HUES48 (cell line): ENCODE measurements around the gene RAET1L.
"Not testable (repeated sequence)": the region's sequence is repeated elsewhere in the genome, so short reads cannot be mapped to it uniquely, and the experiment has no call there.

Source experiments
- H3K27ac ChIP-seq: one replicate; pipeline ENCODE4 v1.7.0; 2013; ENCODE audit warnings: low read depth, low read length, inconsistent platforms
- H3K27me3 ChIP-seq: 2 replicates; pipeline ENCODE4 v1.6.1; 2013; ENCODE audit warnings: mild to moderate bottlenecking, low read length; ENCODE audit not compliant: control insufficient read depth, insufficient read depth
- H3K36me3 ChIP-seq: 2 replicates; pipeline ENCODE4 v1.6.1; 2013; ENCODE audit warnings: low read length; ENCODE audit not compliant: control insufficient read depth, insufficient read depth
- H3K4me1 ChIP-seq: 2 replicates; pipeline ENCODE4 v1.6.1; 2013; ENCODE audit warnings: mild to moderate bottlenecking, low read length; ENCODE audit not compliant: control insufficient read depth, insufficient read depth
- H3K4me3 ChIP-seq: 2 replicates; pipeline ENCODE4 v1.5.1; 2013; ENCODE audit warnings: mild to moderate bottlenecking, low read depth, low read length
- H3K9ac ChIP-seq: 2 replicates; pipeline ENCODE4 v1.6.1; 2013; ENCODE audit warnings: mild to moderate bottlenecking, low read depth, low read length, moderate library complexity
- H3K9me3 ChIP-seq: 2 replicates; pipeline ENCODE4 v1.6.1; 2013; ENCODE audit warnings: low read length; ENCODE audit not compliant: control insufficient read depth, insufficient read depth

RAET1L gene

DNA sequence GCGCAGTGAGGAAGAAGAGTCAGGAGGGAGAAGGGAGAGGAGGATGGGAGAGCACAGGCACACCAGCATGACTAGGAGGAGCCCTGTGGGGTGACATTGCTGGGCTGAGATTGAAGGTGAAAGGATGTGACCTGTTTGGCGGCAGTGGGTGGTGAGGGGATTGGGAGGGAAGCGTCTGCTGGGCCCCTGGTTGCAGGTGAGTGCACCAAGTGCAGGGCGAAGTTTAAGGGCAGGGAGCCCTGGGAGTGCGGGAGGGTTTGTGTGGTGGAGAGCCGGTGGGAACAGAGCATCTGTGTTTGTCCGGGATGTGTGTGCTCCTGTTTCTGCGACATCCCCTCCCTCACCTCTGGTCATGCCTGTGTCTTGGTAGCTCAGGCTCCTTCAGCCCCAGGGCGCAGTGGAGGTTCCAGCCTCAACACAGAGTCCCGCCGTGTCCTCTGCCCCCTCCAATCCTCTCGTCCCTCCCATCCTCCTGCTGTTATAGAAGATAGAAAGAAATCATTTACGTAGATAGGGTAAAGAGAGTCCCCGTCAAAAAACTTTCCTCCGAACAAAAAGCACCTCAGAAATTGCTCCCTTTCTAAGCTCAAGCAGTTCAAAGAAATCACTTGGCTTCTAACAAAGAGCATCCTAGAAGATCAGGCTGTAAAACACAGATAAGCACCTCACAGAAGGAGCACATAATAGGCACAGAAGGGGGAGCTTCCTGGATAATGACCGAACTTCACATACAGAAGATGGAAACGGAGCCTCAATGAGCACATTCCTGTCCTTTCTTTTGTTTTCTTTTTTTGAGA, 36.6 kb downstream of the RAET1L start:
- Histone ChIP-seq H3K9ac (no peak overlapping the region), H3K9me3 (0 out of 2 replicates have a peak, but pooled peaks cover 4% of the 10 kb centered on the region), H3K4me1 (peaks cover 7% of the 10 kb centered on the region; the same call in 1 of the 2 replicates), H3K27ac (no peak overlapping the region), H3K27me3 (peaks cover 95% of the 10 kb centered on the region), H3K4me3 (no peak overlapping the region), H3K36me3 (no peaks in the 10 kb centered on the region)

DNA sequence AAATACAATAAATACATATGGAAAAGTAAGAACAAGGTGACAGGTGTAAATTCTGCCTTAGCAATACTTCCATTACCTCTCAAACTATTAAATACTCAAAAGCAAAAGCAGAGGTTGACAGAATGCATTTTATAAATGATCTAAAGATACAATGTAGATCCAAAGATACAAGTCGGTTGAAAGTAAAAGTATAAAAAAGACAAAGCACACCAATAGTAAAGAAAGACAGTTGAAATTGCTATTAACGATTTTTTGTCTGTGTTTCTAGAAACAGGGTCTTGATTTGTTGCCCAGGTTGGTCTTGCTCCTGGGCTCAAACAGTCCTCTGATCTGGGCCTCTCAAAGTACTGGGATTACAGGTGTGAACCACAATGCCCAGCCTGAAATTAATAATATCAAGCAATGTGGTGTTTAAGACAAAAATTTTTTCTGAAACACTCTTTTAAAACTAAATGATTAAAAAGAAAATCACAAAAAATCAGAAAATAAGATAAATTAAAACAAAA, 37.7 kb downstream of the RAET1L start:
- Histone ChIP-seq H3K36me3 (no peaks in the 10 kb centered on the region), H3K9ac (no peak overlapping the region), H3K27ac (no peak overlapping the region), H3K4me1 (peaks cover 7% of the 10 kb centered on the region; the same call in 1 of the 2 replicates), H3K9me3 (0 out of 2 replicates have a peak, but pooled peaks cover 4% of the 10 kb centered on the region), H3K27me3 (peaks cover 94% of the 10 kb centered on the region), H3K4me3 (no peak overlapping the region)

DNA sequence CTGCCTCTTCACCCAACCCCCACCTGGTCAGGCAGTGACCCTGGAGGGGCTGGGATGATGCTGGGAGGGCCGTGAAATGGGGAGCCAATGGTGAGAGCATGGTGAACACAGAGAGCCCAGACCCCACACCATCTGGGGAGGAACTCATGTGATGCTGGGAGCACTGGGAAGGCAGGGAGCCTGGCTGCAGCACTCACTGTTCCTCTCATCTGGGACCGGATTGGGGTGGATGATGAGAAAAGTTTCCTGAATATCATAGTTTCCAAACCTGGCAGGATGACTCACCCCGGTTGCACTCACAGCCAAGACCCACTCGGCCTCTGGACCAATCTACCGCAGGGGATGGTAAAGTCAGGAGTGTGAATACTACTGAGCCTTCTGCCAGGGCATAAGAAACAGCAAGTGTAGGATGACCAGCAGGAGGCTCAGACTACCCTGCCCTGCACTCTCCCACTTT, 39.8 kb downstream of the RAET1L start:
- peaks cover 94% of the 10 kb centered on the region for H3K27me3 ChIP-seq
- H3K27ac ChIP-seq: no peak overlapping the region
- peaks cover 6% of the 10 kb centered on the region; the same call in 1 of the 2 replicates for H3K4me1 ChIP-seq
- H3K9me3 ChIP-seq: 0 out of 2 replicates have a peak, but pooled peaks cover 4% of the 10 kb centered on the region
- H3K9ac ChIP-seq: no peak overlapping the region
- H3K4me3 ChIP-seq: no peak overlapping the region
- no peaks in the 10 kb centered on the region for H3K36me3 ChIP-seq

DNA sequence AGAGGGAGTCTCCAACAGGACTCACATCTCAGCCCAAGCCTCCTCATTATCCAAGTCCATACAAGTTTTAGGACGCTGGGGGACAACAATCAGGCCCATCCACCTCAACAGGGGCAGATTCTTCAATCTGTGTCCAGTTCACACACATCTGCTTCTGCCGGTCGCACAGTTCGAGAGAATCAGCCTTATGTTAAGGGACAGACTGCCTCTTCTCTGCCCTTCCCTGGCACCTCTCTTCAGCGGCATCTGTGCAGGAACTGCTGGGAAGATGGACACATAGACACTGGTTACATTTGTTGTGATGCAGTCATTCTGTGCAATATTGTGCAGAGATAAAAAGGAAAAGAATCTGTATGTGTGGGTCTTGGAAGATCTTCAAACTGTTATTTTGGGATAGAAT, 40.6 kb downstream of the RAET1L start:
- Histone ChIP-seq H3K27me3 (peaks cover 92% of the 10 kb centered on the region), H3K9me3 (0 out of 2 replicates have a peak, but pooled peaks cover 4% of the 10 kb centered on the region), H3K4me3 (no peak overlapping the region), H3K9ac (no peak overlapping the region), H3K36me3 (no peaks in the 10 kb centered on the region), H3K4me1 (no peaks in the 10 kb centered on the region; the same call in 1 of the 2 replicates), H3K27ac (no peak overlapping the region)

DNA sequence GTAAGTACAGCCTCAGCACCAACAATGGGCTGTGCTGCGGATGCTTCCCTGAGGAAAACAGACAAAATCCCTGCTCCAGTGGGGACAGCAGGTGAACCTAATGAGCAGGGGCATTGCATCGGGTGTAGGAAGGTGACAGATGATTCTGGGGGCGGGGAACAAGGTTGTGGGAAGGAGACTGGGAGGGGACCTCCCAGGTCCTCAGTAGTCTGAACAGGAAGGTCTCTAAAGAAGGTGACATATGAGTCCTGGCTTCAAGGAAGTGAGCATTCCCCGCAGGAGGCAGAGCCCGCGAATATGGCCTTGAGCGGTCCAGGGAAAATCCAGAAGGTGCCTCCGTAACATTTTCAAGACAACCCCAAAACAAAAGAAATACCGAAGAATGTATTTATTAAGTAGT, 42.2 kb downstream of the RAET1L start:
- H3K9ac ChIP-seq: no peak overlapping the region
- no peak overlapping the region for H3K4me3 ChIP-seq
- peaks cover 92% of the 10 kb centered on the region for H3K27me3 ChIP-seq
- no peaks in the 10 kb centered on the region for H3K4me1 ChIP-seq
- no peak overlapping the region for H3K27ac ChIP-seq
- H3K9me3 ChIP-seq: 0 out of 2 replicates have a peak, but pooled peaks cover 4% of the 10 kb centered on the region
- H3K36me3 ChIP-seq: no peaks in the 10 kb centered on the region

DNA sequence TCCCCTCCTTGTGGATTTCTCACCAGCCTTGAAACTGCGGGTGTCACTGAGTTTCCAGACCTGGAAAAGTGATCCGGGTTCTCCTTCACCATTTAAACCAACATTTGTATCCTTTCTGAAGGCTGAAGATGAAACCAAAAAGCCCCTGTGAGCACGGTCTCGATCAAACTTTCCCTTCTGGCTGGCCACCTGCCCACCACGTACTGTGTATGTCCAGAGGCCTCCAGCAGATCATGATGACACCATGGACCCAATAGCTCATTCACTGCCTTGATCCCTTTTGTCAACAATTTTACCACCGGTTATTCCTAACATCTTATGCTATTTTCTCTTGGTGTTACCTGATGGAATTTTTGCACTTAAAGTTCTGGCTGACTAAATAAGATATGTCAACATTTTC, 46.0 kb downstream of the RAET1L start:
- H3K9ac ChIP-seq: no peak overlapping the region
- no peaks in the 10 kb centered on the region for H3K9me3 ChIP-seq
- H3K4me3 ChIP-seq: no peak overlapping the region
- peaks cover 90% of the 10 kb centered on the region for H3K27me3 ChIP-seq
- H3K4me1 ChIP-seq: no peaks in the 10 kb centered on the region
- H3K27ac ChIP-seq: no peak overlapping the region
- no peaks in the 10 kb centered on the region for H3K36me3 ChIP-seq

DNA sequence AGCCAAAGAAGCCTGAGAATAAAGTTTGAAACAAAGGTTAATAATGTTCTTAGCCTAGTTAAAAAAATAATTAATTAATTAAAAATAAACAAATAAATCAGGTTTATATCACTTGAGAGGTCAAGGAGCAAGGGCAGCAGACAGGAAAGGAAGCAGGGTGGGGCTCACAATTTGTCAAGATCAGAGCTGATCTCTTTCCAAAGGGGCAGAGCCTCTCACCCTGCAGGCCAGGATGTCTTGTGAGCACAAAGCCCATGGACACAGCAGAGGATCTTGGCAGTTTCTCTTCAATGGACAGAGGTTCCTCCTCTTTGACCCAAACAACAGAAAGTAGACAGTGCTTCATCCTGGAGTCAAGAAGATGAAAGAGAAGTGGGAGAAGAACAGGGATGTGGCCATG, 46.7 kb downstream of the RAET1L start:
- no peaks in the 10 kb centered on the region for H3K4me1 ChIP-seq
- no peak overlapping the region for H3K9ac ChIP-seq
- no peak overlapping the region for H3K4me3 ChIP-seq
- no peaks in the 10 kb centered on the region for H3K9me3 ChIP-seq
- H3K27ac ChIP-seq: no peak overlapping the region
- no peaks in the 10 kb centered on the region for H3K36me3 ChIP-seq
- peaks cover 97% of the 10 kb centered on the region for H3K27me3 ChIP-seq

DNA sequence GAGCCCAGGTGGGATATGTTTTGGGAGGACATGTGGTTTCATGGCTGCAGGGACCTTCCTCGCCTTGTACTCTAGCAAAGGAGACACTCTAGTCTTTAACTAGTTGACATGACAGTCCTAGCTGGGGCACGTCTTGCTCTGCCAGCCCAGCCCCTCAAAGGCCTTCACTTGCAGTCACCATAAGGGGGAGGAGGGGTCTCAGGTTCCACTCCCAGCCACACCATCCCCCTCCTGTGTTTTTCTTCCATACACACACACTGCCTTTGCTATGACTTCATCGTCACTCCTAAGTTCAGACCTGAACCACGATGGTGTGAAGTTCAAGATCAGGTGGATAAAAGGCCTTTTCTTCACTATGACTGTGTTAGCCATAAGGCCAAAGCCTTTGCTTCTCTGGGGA, 48.1 kb downstream of the RAET1L start:
- H3K4me1 ChIP-seq: no peaks in the 10 kb centered on the region
- peaks cover 96% of the 10 kb centered on the region for H3K27me3 ChIP-seq
- no peak overlapping the region for H3K4me3 ChIP-seq
- no peak overlapping the region for H3K27ac ChIP-seq
- no peak overlapping the region for H3K9ac ChIP-seq
- no peaks in the 10 kb centered on the region for H3K9me3 ChIP-seq
- H3K36me3 ChIP-seq: no peaks in the 10 kb centered on the region

DNA sequence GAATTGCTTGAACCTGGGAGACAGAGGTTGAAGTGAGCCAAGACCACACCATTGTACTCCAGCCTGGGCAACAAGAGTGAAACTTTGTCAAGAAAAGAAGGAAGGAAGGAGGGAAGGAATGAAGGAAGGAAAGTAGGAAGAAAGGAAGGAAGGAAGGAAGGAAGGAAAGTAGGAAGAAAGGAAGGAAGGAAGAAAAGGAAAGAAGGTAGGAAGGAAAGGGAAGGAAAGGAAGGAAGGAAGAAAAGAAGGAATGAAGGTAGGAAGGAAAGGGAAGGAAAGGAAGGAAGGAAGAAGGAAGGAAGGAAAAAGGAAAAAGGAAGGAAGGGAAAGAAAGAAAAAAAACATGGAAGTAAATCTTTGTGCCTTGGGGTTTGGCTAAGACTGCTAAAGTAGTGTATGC, 49.9 kb downstream of the RAET1L start:
- H3K36me3 ChIP-seq: no peaks in the 10 kb centered on the region
- H3K27me3 ChIP-seq: peaks cover 93% of the 10 kb centered on the region
- H3K9ac ChIP-seq: no peak overlapping the region
- no peak overlapping the region for H3K4me3 ChIP-seq
- H3K9me3 ChIP-seq: no peaks in the 10 kb centered on the region
- H3K27ac ChIP-seq: no peak overlapping the region
- H3K4me1 ChIP-seq: no peaks in the 10 kb centered on the region

DNA sequence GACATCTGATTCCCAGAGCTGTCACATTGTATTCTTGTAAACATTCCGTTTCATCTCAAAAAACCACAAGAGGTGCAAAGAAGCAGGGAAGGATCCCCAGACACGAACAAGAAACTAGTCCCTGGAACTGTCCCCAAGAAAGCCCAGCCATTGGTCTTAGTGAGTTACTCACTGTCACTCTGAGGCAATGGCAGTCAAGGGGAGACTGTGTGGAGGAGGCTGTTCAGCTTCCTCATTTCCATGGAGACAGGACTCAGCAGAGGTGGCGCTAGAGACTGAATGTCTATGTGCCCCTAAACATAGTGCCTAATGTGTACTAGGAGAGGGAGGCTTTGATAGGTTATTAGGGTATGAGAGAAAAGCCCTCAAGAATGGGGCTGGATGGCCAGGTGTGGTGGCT, 50.5 kb downstream of the RAET1L start:
- no peak overlapping the region for H3K4me3 ChIP-seq
- H3K9me3 ChIP-seq: no peaks in the 10 kb centered on the region
- no peak overlapping the region for H3K9ac ChIP-seq
- no peak overlapping the region for H3K27ac ChIP-seq
- H3K27me3 ChIP-seq: peaks cover 95% of the 10 kb centered on the region
- no peaks in the 10 kb centered on the region for H3K4me1 ChIP-seq
- no peaks in the 10 kb centered on the region for H3K36me3 ChIP-seq

DNA sequence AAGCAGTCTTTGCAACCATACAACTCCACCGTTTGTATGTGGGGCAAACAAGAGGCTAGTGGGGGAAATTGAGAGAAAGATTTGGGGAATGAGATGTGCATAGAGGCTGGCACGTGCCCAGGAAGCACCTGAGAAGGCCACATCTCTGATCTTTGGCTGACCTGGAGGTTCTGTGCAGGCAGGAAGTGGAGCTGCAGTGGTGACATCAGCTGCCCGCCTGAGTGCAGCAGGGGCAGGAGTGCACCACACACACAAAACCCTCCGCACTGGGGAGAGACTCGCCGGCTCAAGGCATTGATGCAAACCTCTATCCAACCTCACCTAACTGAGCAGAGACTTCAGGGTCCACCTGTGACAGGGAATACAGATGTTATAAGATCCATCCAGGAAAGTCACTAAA, 50.9 kb downstream of the RAET1L start:
- H3K27ac ChIP-seq, H3K4me3 ChIP-seq, H3K4me1 ChIP-seq, H3K9ac ChIP-seq, H3K36me3 ChIP-seq, H3K9me3 ChIP-seq: not testable (repeated sequence)
- peaks cover 95% of the 10 kb centered on the region for H3K27me3 ChIP-seq
